GM21367 (cell line): ENCODE measurements around the gene ABCF3.

Experiments
- ATAC-seq: cut with Tn5 transposase; IDR thresholded peaks from one replicate; pipeline ENCODE4 v1.9.1; 2021; ENCODE audit not compliant: unreplicated experiment

ABCF3 gene

DNA sequence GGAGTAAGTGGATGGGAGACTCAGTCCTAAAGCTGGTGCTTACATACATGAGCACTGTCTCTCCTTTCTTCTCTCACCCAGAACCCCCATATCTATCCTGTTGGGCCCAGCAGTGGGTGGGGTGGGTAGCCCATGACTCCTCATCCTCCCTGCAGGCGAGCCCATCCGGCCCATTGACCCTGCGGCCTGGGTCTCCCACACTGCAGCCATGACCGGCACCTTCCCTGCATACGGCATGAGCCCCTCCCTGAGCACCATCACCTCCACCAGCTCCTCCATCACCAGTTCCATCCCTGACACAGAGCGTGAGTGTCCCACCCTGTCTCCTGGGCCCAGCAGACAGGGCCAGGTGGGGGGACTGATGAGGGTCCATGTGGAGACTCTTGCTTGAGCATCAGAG, 19.3 kb upstream of the ABCF3 start:
- no peak for ATAC-seq

DNA sequence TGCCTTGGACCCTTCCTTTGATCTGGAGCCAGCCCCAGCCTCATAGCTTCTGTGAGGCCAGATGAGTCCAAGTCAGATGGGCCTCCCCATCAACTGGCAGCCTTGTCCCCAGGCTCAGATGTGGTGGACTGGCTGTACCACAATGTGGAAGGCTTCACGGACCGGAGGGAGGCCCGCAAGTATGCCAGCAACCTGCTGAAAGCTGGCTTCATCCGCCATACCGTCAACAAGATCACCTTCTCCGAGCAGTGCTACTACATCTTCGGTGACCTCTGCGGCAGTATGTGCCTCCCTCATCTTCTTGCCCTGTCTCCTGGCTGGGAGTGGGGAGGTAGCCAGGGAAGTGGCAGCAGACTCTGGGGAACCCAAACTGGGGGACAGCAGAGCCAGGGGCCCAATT, 18.2 kb upstream of the ABCF3 start:
- ATAC-seq = no peak

DNA sequence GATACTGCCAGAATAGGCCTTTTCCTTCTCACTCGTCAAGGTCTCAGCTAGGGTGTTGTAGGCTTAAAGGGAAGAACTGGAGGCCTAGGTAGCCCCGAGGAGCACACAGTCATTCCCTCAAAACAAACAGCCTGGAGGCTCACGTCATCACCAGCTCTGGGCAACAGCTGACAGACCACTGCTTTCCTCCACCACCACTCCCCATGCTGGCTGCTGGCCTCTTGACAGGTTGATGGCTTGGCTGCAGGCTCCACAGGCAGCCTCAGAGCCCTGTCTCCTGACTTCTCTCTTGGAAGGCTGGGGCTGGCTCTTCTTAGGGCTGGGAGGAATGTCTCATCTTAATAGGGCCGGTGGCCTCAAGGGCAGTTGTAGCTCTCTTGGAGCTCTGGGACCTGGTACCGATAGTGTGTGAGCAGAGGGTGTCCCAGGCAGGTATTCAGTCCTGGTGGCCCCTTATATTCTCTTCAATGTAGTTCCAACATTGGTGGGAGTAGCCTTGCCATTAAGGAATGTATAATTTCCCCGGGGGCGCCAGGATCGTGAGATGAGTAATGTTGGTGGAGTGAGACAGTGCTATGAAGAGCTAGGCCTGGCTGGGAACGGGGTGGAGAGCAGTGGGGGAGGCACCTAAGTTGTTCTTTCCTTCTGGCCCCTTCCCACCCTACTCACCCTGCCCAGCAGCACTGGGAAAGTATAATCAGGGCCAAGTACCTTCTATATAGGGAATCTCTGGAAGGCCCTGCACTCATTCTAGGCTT, 17.5 kb upstream of the ABCF3 start:
- ATAC-seq = no peak

DNA sequence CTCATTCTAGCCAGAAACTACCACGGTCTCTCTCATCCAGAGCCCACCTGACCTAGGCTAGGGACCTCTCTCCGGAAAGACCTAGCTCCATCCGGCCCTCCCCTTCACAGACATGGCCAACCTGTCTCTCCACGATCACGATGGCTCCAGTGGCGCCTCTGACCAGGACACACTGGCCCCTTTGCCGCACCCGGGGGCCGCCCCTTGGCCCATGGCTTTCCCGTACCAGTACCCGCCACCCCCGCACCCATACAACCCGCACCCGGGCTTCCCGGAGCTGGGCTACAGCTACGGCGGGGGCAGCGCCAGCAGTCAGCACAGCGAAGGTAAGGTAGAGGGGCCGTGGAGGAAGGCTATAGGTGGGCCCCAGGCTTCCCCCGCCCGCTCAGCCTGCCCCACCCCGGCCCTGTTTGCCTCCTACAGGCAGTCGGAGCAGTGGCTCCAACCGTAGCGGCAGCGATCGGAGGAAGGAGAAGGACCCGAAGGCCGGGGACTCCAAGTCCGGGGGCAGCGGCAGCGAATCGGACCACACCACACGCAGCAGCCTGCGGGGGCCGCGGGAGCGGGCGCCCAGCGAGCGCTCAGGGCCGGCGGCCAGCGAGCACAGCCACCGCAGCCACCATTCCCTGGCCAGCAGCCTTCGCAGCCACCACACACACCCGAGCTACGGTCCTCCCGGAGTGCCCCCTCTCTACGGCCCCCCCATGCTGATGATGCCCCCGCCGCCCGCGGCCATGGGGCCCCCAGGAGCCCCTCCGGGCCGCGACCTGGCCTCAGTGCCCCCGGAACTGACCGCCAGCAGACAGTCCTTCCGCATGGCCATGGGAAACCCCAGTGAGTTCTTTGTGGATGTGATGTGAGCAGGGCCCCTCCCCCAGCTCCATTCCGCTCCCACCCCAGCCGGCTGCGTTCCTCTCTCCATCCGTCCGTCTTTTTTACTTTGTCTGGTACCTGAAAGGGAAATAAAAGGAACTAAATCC, 15.8 kb upstream of the ABCF3 start:
- ATAC-seq = no peak

DNA sequence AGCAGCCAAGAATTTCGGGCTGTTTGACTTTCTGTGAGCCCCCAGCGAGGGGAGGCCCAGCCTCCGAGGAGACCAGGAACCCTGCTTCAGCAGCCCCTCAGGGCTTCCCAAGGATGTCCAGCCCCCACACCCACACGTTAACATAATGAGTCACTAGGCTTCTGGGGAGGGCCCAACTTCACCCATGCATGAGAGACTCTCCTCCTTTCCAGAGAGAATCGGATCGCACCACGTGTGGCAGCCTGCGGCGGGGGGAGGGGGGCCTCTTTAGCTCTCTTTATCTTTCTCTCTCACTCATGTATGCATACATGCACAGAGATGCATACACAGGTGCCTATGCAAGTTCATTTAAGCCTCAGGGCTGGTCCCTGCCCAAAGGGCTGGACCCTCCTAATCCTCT, 14.4 kb upstream of the ABCF3 start:
- no peak for ATAC-seq

DNA sequence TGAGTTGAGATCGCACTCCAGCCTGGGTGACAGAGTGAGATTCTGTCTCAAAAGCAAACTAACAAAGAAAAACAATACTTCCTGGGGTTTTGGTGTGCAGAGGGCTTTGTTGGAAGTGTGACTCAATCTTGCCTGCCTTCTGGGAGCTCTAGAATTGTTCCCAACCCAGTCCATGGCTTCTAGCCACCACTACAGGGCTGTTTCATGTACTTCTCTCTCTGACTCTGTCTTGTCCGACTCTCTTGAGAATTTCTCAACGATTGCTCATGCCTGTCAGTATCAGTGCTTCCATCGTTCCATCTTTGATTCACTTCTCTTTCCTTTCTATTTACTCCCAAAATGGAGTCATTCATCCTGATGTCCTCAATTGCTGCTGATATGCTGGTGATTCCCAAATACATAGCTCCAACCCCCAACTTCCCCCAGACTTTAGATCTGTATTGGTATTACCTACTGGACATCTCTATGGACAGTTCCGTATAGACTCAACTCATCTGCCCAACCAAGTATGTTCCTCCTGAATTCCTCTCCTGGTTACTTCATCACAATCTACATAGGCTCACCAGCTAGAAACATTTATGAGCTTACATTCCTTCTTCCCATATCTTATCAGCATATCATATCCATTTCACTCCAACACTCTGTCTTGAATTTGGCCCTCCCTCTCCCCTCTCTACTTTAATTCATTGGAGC, 13.2 kb upstream of the ABCF3 start:
- ATAC-seq = no peak

DNA sequence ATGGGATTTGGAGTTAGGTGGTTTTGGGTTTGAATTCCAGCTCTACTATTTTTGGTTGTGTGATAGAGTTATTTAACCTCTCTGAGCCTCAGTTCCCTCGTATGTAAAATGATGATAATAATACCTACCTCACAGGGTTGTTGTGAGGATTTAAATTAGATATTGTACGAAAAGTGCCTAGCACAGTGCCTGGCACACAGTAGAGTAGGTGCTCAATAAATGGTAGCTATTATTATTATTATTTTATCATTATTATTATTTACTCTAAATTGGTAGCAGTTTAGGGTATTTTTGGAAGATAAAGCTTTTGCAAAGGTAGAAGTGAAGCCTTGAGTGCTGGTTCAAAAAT, 12.7 kb upstream of the ABCF3 start:
- ATAC-seq = no peak

DNA sequence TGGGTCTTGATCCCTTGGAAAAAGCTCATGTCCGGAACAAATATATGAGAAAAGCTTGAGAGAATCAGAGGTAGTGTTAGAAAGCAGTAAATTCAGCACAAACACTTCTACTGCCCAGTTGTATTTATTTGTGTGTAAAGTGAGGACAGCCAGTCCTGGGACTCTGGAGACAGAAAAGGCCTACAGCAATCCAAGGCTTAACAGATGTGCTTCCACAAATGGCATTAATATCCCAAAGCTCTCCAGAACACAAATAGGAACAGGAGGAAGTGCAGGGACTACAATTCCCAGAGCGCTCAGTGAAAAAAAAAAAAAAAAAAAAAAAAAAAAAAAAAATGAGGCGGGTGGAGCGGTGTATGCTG, 11.7 kb upstream of the ABCF3 start:
- no peak for ATAC-seq

DNA sequence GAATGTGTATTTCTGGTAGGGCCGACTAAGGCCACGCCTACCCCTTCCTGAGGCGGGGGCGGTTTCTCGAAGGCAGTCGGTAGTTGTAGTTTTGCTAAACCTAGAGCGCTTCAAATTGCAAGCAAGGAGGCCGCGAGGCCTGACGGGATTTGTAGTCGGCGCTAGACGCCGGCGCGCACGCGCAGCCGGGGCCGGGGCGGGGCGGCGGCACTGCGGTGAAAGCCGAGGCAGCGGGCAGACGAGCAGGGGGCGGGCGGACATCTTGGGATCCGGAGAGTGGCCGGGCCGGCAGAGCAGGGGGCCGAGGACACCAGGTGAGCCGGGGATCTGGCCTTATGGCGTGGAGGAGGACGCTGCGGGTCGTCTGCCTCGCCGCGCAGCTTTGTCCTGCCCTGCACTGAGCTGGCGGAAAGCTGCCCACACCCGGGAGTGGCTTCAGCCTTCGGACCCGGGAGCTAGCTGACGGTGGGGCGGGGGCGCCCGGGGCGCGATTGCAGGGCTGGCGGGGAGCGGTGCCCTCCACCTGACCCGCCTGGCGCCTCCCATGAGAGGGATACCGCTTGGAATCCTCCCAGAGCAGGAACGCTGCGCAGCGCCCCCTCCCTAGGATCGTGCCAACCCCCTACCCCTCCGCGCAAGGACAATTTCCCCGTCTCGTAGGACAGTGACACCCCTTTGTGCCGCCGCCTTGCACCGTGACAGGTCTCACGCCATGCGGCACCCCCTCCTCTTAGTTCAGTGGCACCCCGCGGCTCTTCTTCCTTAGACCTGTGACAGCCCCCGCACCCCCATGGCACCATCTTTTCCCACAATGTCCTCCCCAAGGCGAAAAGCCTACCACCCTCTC, 11.1 kb upstream of the ABCF3 start, which contains the start of gene AP2M1:
Gene AP2M1 (plus strand): TSS at position 210 of the 847 bp plus-strand sequence. CDS start 2,139 bp downstream, outside the sequence.
- peak; percentile 91 for ATAC-seq

DNA sequence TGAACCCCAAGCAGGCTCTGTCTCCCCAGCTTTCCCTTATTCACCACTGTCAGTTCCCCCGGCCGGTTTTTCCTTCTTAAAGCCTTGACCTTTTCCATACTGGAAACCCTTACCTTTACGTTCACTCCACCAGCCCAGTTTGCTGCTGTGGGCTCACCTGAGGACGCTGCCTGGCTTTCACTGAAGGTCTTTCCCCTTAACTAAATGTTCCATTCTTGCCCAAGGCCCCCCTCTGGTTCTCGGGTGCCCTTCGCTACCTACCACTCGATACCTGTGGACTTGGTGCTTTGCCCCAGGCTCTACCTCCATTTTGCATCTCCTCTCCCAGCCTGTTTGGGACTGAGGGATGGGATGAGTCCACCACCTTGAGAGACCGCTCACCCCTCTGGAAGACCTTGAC, 10.5 kb upstream of the ABCF3 start:
- no peak for ATAC-seq

DNA sequence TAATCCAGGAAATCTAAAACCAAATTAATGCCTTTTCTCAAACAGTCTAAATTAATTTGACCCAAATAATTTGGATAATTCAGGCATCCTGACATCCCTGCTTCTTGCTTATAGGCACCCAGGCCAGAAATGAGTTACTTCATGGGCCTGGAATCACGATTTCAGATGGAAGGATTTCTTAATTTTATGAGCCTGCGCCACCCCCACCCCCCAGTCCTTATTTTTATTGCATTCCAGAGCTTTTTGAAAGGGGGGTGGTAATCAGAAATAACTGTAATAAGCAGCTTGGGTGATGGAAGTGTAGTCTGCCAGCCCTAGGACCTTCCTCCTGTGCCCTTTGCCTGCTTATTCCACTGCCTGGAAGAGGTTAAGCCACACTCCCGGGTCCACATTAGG, 10.0 kb upstream of the ABCF3 start:
- no peak for ATAC-seq

DNA sequence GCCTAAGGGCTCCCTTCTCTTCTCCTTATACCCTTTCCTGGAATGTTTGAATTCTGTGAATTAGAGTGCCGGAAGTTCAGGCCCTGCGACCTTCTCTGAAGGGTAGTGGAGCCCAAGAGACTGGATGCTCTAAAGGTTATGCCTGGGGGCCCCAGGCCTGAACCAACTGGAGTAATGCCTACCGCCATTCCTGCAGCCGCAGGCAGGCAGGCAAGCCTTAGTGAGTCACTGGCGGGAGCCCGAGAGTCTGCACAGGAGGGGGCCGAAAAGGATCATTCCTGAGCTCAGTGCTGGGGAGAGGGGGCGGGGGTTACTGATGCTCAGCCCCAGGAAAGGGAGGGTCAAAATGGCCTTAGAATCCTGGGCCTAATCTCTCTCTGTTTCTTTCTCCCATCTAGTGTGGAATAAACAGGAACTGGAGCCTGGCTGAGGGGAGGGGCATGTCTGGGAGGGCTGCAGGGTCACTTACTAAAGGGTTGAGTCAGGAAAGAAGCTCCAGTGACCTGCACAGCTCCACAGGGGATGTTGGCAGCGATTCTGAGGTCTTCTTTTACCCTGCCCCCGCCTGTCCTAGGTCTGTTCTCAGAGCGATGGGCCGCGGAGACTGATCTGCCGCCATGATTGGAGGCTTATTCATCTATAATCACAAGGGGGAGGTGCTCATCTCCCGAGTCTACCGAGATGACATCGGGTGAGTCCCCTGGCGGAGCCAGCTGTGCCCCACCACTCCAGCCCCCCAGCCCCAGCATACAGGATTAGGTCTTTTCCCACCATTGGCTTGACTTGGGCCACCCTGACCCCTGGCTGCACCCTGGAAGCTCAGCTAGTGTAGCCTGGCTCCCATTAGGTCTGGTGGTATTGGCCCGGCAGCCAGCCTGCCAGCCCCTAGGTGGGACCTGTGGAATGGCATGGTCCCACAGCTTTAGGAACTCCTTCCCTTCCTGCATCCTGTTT, 9.3 kb upstream of the ABCF3 start:
- ATAC-seq = no peak

DNA sequence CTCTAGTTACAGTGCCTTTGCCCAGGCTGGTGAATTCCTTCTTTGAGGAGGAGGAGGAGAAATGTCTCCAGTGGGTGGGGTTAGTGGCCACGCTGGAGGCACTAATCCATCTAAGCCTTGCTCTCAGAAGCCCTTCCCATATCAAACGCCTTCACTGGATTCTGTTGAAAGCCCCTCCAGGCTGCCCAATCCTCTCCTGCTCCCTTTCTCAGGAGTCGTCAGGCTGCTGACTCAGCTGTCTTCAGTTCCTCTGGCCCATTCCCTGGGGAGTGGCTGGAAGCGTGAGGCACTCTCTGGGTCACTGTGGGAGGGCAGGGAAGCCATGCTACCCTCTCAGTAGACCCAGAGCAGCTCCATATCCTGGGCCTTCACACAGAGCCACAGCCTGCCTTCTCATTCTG, 8.7 kb upstream of the ABCF3 start:
- ATAC-seq = no peak

DNA sequence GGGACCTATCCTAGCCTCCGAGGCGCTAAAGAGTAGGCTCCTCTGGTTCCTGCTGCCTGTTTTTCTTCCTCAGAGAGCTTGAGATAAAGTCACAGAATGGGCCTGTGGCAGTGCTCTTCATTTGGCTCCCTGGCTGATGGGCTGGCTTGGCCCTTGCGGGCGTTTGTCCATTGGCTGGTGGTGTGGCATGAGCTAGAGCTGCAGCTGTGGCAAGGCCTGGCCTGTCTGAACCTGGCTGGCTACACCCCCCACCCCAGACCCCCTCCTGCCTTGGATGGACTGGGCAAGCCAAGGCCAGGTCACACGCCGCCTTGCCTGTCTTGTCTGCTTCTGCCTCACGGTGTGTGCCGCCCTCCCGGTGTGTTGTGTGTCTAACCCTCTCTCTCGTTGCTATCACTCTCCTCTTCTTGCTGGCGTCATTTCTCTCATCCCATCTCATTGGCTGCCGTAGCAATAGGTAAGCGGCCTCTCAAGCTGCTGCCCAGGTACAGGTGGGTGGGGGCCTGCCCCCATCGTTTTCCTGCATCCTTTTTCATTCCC, 8.2 kb upstream of the ABCF3 start:
- ATAC-seq = no peak

DNA sequence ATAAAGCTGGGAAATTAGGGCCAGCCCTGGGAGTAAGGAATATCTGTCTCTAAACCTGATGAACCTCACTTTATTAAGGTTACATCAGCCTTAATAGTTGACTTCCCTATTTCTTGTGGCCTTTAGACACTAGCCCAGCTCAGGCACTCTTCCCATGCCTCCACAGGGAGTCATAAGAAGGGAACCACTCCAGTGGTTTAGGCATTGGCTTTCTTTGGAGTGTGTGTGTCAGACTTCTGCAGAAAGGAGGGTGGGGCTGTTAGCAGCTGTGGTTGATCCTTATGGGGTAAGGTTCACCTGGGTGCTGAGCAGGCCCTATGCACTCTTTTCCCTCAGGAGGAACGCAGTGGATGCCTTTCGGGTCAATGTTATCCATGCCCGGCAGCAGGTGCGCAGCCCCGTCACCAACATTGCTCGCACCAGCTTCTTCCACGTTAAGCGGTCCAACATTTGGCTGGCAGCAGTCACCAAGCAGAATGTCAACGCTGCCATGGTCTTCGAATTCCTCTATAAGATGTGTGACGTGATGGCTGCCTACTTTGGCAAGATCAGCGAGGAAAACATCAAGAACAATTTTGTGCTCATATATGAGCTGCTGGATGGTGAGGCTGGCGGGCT, 7.4 kb upstream of the ABCF3 start:
- ATAC-seq = no peak

DNA sequence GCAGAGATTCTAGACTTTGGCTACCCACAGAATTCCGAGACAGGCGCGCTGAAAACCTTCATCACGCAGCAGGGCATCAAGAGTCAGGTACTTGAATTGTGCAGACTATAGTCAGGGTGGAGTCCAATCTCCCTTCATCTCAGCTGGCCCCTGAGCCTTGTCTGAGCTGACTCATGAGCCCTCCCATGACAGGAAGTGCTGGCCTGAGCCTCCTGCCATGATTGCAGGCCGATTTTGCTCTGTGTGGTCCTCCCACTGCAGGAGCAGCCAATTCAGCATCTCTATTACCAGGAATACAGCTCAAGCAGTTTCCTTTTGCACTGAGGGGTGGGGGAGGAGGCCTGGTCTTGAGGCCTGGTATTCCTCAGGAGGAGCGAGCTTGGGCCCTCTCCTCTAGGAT, 5.8 kb upstream of the ABCF3 start:
- no peak for ATAC-seq

DNA sequence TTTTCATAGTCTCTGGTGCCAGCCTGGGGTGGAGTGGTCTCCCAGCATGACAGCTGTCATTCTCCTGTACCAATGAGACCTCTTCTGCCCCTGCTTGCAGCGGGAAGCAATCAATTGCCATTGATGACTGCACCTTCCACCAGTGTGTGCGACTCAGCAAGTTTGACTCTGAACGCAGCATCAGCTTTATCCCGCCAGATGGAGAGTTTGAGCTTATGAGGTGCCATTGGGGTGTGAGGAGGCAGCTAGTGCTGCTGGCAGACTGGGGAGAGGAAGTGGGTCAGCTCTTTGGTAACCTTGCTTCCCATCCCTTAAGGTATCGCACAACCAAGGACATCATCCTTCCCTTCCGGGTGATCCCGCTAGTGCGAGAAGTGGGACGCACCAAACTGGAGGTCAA, 4.4 kb upstream of the ABCF3 start:
- no peak for ATAC-seq

DNA sequence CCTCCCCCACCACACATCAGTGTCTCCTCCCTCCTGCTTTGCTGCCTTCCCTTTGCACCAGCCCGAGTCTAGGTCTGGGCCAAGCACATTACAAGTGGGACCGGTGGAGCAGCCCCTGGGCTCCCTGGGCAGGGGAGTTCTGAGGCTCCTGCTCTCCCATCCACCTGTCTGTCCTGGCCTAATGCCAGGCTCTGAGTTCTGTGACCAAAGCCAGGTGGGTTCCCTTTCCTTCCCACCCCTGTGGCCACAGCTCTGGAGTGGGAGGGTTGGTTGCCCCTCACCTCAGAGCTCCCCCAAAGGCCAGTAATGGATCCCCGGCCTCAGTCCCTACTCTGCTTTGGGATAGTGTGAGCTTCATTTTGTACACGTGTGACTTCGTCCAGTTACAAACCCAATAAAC, 2.3 kb upstream of the ABCF3 start:
- ATAC-seq = no peak
